ENCODE results near the gene CCDC15. TPM values are rescaled to one million over a fixed set of nuclear protein-coding genes. Genes with fewer than 3 reads are reported as not detected.
"Not testable (repeated sequence)": the region's sequence is repeated elsewhere in the genome, so short reads cannot be mapped to it uniquely, and the experiment has no call there.

The CCDC15 gene
- total RNA-seq, 1 donor from 2014 or later = 0.50 TPM

- no peak for DNase-seq (ENCODE audit: low read depth)
Observed at GRCh38 chr11:124988063-124988462, 34.1 kb downstream of the CCDC15 start.

GRCh38 chr11:125001079-125001778 lies 47.2 kb downstream of the CCDC15 start:
- no peak for DNase-seq (ENCODE audit: low read depth)

GRCh38 chr11:125001849-125002248 lies 47.8 kb downstream of the CCDC15 start:
- DNase-seq (ENCODE audit: low read depth) = no peak

GRCh38 chr11:125005491-125005890 lies 51.5 kb downstream of the CCDC15 start:
- no peak for DNase-seq (ENCODE audit: low read depth)

GRCh38 chr11:125016413-125016812 lies 62.4 kb downstream of the CCDC15 start:
- DNase-seq (ENCODE audit: low read depth) = no peak

GRCh38 chr11:125020342-125020741 lies 66.3 kb downstream of the CCDC15 start:
- DNase-seq (ENCODE audit: low read depth) = no peak

GRCh38 chr11:125022551-125022950 lies 68.5 kb downstream of the CCDC15 start:
- DNase-seq (ENCODE audit: low read depth) = no peak

- no peak for DNase-seq (ENCODE audit: low read depth)
Observed at GRCh38 chr11:125025968-125026367, 72.0 kb downstream of the CCDC15 start.

- not testable (repeated sequence) for DNase-seq (ENCODE audit: low read depth)
Observed at GRCh38 chr11:125029431-125029830, 75.4 kb downstream of the CCDC15 start.

- DNase-seq (ENCODE audit: low read depth) = peak; percentile 21
Observed at GRCh38 chr11:125036933-125037332, 82.9 kb downstream of the CCDC15 start.

- no peak for DNase-seq (ENCODE audit: low read depth)
Observed at GRCh38 chr11:125049164-125049792, 95.3 kb downstream of the CCDC15 start.

- no peak for DNase-seq (ENCODE audit: low read depth)
Observed at GRCh38 chr11:125052047-125052446, 98.0 kb downstream of the CCDC15 start.

GRCh38 chr11:125053167-125053566 lies 99.2 kb downstream of the CCDC15 start:
- DNase-seq (ENCODE audit: low read depth) = no peak

- DNase-seq (ENCODE audit: low read depth) = peak; percentile 14
Observed at GRCh38 chr11:125055107-125055715, 101.2 kb downstream of the CCDC15 start.

GRCh38 chr11:125056111-125056510 lies 102.1 kb downstream of the CCDC15 start:
- not testable (repeated sequence) for DNase-seq (ENCODE audit: low read depth)

- DNase-seq (ENCODE audit: low read depth) = no peak
Observed at GRCh38 chr11:125056931-125057692, 103.1 kb downstream of the CCDC15 start.

GRCh38 chr11:125057693-125058016 lies 103.7 kb downstream of the CCDC15 start:
- no peak for DNase-seq (ENCODE audit: low read depth)

- no peak for DNase-seq (ENCODE audit: low read depth)
Observed at GRCh38 chr11:125061281-125061680, 107.3 kb downstream of the CCDC15 start.

GRCh38 chr11:125062218-125062930 lies 108.4 kb downstream of the CCDC15 start:
- no peak for DNase-seq (ENCODE audit: low read depth)

GRCh38 chr11:125062931-125063428 lies 109.0 kb downstream of the CCDC15 start, which contains the start of gene SLC37A2:
TSS of gene SLC37A2 (plus strand) at chr11:125063305. CDS start at chr11:125063368, 63 bp downstream.
- DNase-seq (ENCODE audit: low read depth) = peak; percentile 30

GRCh38 chr11:125063429-125064043 lies 109.5 kb downstream of the CCDC15 start:
- no peak for DNase-seq (ENCODE audit: low read depth)
